H9 (cell line): ENCODE data around the gene OR4D10. TPM values are rescaled to one million over a fixed set of nuclear protein-coding genes. Genes with fewer than 3 reads are reported as not detected.

Source experiments
- DNase-seq: peaks from one replicate; pipeline ENCODE4 v3.0.0-alpha.2; 2017
- H2AFZ ChIP-seq: one replicate; pipeline ENCODE4 v1.6.1; 2013; ENCODE audit warnings: mild to moderate bottlenecking, low read length, control low read depth, moderate library complexity
- H2AK5ac ChIP-seq: 2 replicates; pipeline ENCODE4 v1.6.1; 2013; ENCODE audit warnings: low read length, control low read depth, mixed read lengths; ENCODE audit not compliant: insufficient read length
- H2BK120ac ChIP-seq: one replicate; pipeline ENCODE4 v1.6.1; 2013; ENCODE audit warnings: low read depth, mild to moderate bottlenecking, low read length, control low read depth, inconsistent platforms; ENCODE audit not compliant: poor library complexity, severe bottlenecking
- H2BK12ac ChIP-seq: 2 replicates; pipeline ENCODE4 v1.6.1; 2013; ENCODE audit warnings: low read length, control low read depth, mixed read lengths, low read depth; ENCODE audit not compliant: insufficient read length
- H2BK15ac ChIP-seq: 2 replicates; pipeline ENCODE4 v1.6.1; 2013; ENCODE audit warnings: low read depth, low read length, control low read depth
- H2BK20ac ChIP-seq: one replicate; pipeline ENCODE4 v1.6.1; 2013; ENCODE audit warnings: low read depth, mild to moderate bottlenecking, low read length, control low read depth, inconsistent platforms; ENCODE audit not compliant: poor library complexity, severe bottlenecking
- H2BK5ac ChIP-seq: 2 replicates; pipeline ENCODE4 v1.6.1; 2013; ENCODE audit warnings: low read length, control low read depth, mixed read lengths; ENCODE audit not compliant: insufficient read length
- H3K14ac ChIP-seq: 2 replicates; pipeline ENCODE4 v1.6.1; 2013; ENCODE audit warnings: low read length, control low read depth; ENCODE audit not compliant: insufficient read depth
- H3K18ac ChIP-seq: 2 replicates; pipeline ENCODE4 v1.6.1; 2013; ENCODE audit warnings: low read depth, mild to moderate bottlenecking, mixed read lengths, low read length, control low read depth; ENCODE audit not compliant: insufficient read length
- H3K23ac ChIP-seq: 2 replicates; pipeline ENCODE4 v1.6.1; 2013; ENCODE audit warnings: low read length, control low read depth, mixed read lengths, low read depth; ENCODE audit not compliant: insufficient read length
- H3K23me2 ChIP-seq: 2 replicates; pipeline ENCODE4 v1.6.1; 2013; ENCODE audit warnings: low read depth, mild to moderate bottlenecking, mixed read lengths, low read length, control low read depth; ENCODE audit not compliant: insufficient read length, poor library complexity, severe bottlenecking
- H3K27ac ChIP-seq: 2 replicates; pipeline ENCODE4 v1.5.1; 2013; ENCODE audit warnings: low read length, control low read depth, mixed read lengths, low read depth; ENCODE audit not compliant: insufficient read length
- H3K27me3 ChIP-seq: 2 replicates; pipeline ENCODE4 v1.6.1; 2013; ENCODE audit warnings: low read length, control low read depth, inconsistent platforms; ENCODE audit not compliant: insufficient read depth
- H3K4ac ChIP-seq: 2 replicates; pipeline ENCODE4 v1.6.1; 2013; ENCODE audit warnings: low read depth, mild to moderate bottlenecking, control low read depth, inconsistent platforms, low read length, moderate library complexity
- H3K4me1 ChIP-seq: 2 replicates; pipeline ENCODE4 v1.6.1; 2013; ENCODE audit warnings: low read length, control low read depth, inconsistent platforms; ENCODE audit not compliant: insufficient read depth
- H3K4me2 ChIP-seq: 2 replicates; pipeline ENCODE4 v1.6.1; 2013; ENCODE audit warnings: low read length, control low read depth, mixed read lengths; ENCODE audit not compliant: insufficient read length, insufficient read depth
- H3K56ac ChIP-seq: 2 replicates; pipeline ENCODE4 v1.6.1; 2013; ENCODE audit warnings: low read depth, mild to moderate bottlenecking, mixed read lengths, low read length, control low read depth; ENCODE audit not compliant: insufficient read length
- H3K79me1 ChIP-seq: 2 replicates; pipeline ENCODE4 v1.6.1; 2013; ENCODE audit warnings: low read depth, mild to moderate bottlenecking, moderate library complexity, low read length, control low read depth, inconsistent platforms; ENCODE audit not compliant: insufficient read depth, poor library complexity, severe bottlenecking
- H3K79me2 ChIP-seq: 2 replicates; pipeline ENCODE4 v1.6.1; 2013; ENCODE audit warnings: low read length, control low read depth, inconsistent platforms; ENCODE audit not compliant: insufficient read depth
- H3K9ac ChIP-seq: 2 replicates; pipeline ENCODE4 v1.6.1; 2013; ENCODE audit warnings: low read length, control low read depth, mixed read lengths; ENCODE audit not compliant: insufficient read length; ENCODE audit errors: extremely low read depth
- H3K9me3 ChIP-seq: one replicate; pipeline ENCODE4 v1.6.1; 2013; ENCODE audit warnings: low read depth, low read length, inconsistent platforms; ENCODE audit not compliant: control insufficient read depth
- H3T11ph ChIP-seq: one replicate; pipeline ENCODE4 v1.6.1; 2013; ENCODE audit warnings: mild to moderate bottlenecking, low read length, control low read depth, inconsistent platforms
- H4K20me1 ChIP-seq: one replicate; pipeline ENCODE4 v1.6.1; 2013; ENCODE audit not compliant: control insufficient read depth, insufficient read length, insufficient read depth
- H4K5ac ChIP-seq: 2 replicates; pipeline ENCODE4 v1.6.1; 2013; ENCODE audit warnings: low read depth, mild to moderate bottlenecking, mixed read lengths, low read length, control low read depth; ENCODE audit not compliant: insufficient read length
- H4K8ac ChIP-seq: replicated peaks from 2 replicates; pipeline ENCODE4 v1.6.1; 2013; ENCODE audit warnings: low read length, control low read depth, mixed read lengths, low read depth; ENCODE audit not compliant: insufficient read length
- H4K91ac ChIP-seq: 2 replicates; pipeline ENCODE4 v1.6.1; 2013; ENCODE audit warnings: low read depth, mild to moderate bottlenecking, moderate library complexity, mixed read lengths, low read length, control low read depth; ENCODE audit not compliant: insufficient read length
- H3K27ac Mint-ChIP-seq, 3 experiments: 2 replicates in 2 of 3; 3 replicates in 1 of 3; pipeline ENCODE4 v1.8.0; 2020 to 2021; ENCODE audit warnings: mixed read lengths in 3 of 3, mild to moderate bottlenecking in 1 of 3, moderate library complexity in 1 of 3
- H3K27me3 Mint-ChIP-seq: 2 replicates; pipeline ENCODE4 v1.8.0; 2021; ENCODE audit warnings: low read depth, mild to moderate bottlenecking, moderate library complexity, mixed read lengths
- H3K36me3 Mint-ChIP-seq, 3 experiments: 2 replicates in 2 of 3; 3 replicates in 1 of 3; pipeline ENCODE4 v1.8.0; 2020 to 2021; ENCODE audit warnings: low read depth in 3 of 3, mixed read lengths in 3 of 3; ENCODE audit not compliant: insufficient read depth in 1 of 3
- H3K4me1 Mint-ChIP-seq, 2 experiments: 2 replicates each; pipeline ENCODE4 v1.8.0; 2020; ENCODE audit warnings: mixed read lengths in 2 of 2
- H3K4me3 Mint-ChIP-seq, 2 experiments: 2 replicates in 1 of 2; 3 replicates in 1 of 2; pipeline ENCODE4 v1.8.0; 2020 to 2021; ENCODE audit warnings: mild to moderate bottlenecking in 2 of 2, mixed read lengths in 2 of 2, moderate library complexity in 1 of 2
- H3K9me3 Mint-ChIP-seq, 2 experiments: 2 replicates in 1 of 2; 3 replicates in 1 of 2; pipeline ENCODE4 v1.8.0; 2020; ENCODE audit warnings: mild to moderate bottlenecking in 2 of 2, mixed read lengths in 2 of 2, moderate library complexity in 1 of 2
- CTCF ChIP-seq: fragments of 200-600 bp; sonication (generic); conservative IDR thresholded peaks from 3 replicates; pipeline ENCODE4 v1.8.0; 2021; ENCODE audit warnings: antibody characterized with exemption, mild to moderate bottlenecking
- WGBS: extraction: QIAGEN DNeasy Blood & Tissue Kit; methylation state at CpG from one replicate; pipeline ENCODE4 v1.1.7; 2013; ENCODE audit warnings: missing lambda C conversion rate, low lambda C conversion rate, mixed read lengths; ENCODE audit not compliant: insufficient read length; ENCODE audit errors: extremely low coverage; 5-methylcytosine and 5-hydroxymethylcytosine counted together
- total RNA-seq: library from RNA; stranded (reverse); gene quantifications from 2 replicates; pipeline ENCODE4 v1.2.1, GENCODE V29; 2021

OR4D10 gene
- total RNA-seq, 1 experiment from 2014 or later: not detected

DNA sequence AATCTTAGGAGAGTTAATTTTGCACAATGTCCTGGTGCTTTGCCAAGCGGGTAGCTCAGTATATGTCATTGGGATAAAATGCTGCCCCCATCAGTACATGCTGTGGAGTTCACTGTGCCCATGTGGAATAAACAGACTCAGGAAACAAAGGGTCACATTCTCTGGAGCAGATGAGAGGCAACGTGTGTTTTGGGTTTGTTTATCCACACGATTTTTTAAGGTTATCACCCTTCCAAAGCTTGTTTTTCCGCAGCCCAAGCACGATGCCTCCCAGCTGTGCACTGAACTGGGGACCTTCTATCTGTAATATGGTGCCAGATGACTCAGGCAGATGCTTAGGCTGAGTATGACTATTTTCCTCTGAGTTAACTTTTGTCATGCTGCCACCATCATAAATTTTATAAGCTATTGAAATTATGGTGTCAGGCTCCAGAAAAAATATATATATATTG is 9.9 kb upstream of the OR4D10 start:
- no peaks in the 10 kb centered on the region for H3K27me3 ChIP-seq
- peak; percentile 36; the same call in 2 of the 3 replicates for TF ChIP-seq CTCF
- H2BK5ac ChIP-seq: no peak overlapping the region
- no peak overlapping the region for H3K4ac ChIP-seq
- no peaks in the 10 kb centered on the region for H3K79me1 ChIP-seq
- H4K5ac ChIP-seq: no peak overlapping the region
- H3K27ac ChIP-seq: no peak overlapping the region
- Mint-ChIP-seq H3K36me3 (no peaks in the 10 kb centered on the region), H3K9me3 (0 out of 5 replicates have a peak, but pooled peaks cover 0 to 4% of the 10 kb centered on the region in 2 experiments), H3K4me3 (no peak overlapping the region), H3K27ac (peak overlapping the region in 1 of 3 experiments; percentile 45; a peak in 1 of 7 replicates), H3K27me3 (no peaks in the 10 kb centered on the region), H3K4me1 (peaks cover 0 to 4% of the 10 kb centered on the region in 2 experiments; a peak in 1 of 4 replicates)
- no peak overlapping the region for H3K18ac ChIP-seq
- no peak overlapping the region for H3T11ph ChIP-seq
- H3K4me2 ChIP-seq: no peak overlapping the region
- no peak overlapping the region for H2BK120ac ChIP-seq
- H2AFZ ChIP-seq: no peak overlapping the region
- no peak overlapping the region for H4K91ac ChIP-seq
- no peak overlapping the region for H3K14ac ChIP-seq
- no peak overlapping the region for H3K56ac ChIP-seq
- H2BK12ac ChIP-seq: no peak overlapping the region
- H4K8ac ChIP-seq: no peak overlapping the region
- no peaks in the 10 kb centered on the region for H4K20me1 ChIP-seq
- H3K23me2 ChIP-seq: no peaks in the 10 kb centered on the region
- H3K23ac ChIP-seq: no peak overlapping the region
- H3K9ac ChIP-seq: no peak overlapping the region
- no CpG with 5 or more reads among the region's 5 CpGs for whole genome bisulfite sequencing
- DNase-seq: no peak
- H2BK15ac ChIP-seq: no peak overlapping the region
- no peak overlapping the region for H2AK5ac ChIP-seq
- H3K9me3 ChIP-seq: no peaks in the 10 kb centered on the region
- no peak overlapping the region for H2BK20ac ChIP-seq
- no peaks in the 10 kb centered on the region for H3K79me2 ChIP-seq
- no peaks in the 10 kb centered on the region for H3K4me1 ChIP-seq
